Activated naive CD8-positive, alpha-beta T cell treated with anti-CD3 and anti-CD28 coated beads for 36 hours (primary cell): ENCODE data around the gene FBXW4. TPM values are rescaled to one million over a fixed set of nuclear protein-coding genes. Genes with fewer than 3 reads are reported as not detected.

Experiments
- DNase-seq: peaks from one replicate; pipeline ENCODE4 v3.0.0; 2021
- H3K27ac Mint-ChIP-seq: one replicate; pipeline ENCODE4 v1.8.0; 2022; ENCODE audit warnings: mild to moderate bottlenecking, moderate library complexity, mixed read lengths
- H3K27me3 Mint-ChIP-seq: one replicate; pipeline ENCODE4 v1.8.0; 2022; ENCODE audit warnings: mild to moderate bottlenecking, mixed read lengths
- H3K36me3 Mint-ChIP-seq: one replicate; pipeline ENCODE4 v1.8.0; 2021; ENCODE audit warnings: mild to moderate bottlenecking, mixed read lengths
- H3K4me1 Mint-ChIP-seq: one replicate; pipeline ENCODE4 v1.8.0; 2021; ENCODE audit warnings: mixed read lengths
- H3K4me3 Mint-ChIP-seq: one replicate; pipeline ENCODE4 v1.8.0; 2022; ENCODE audit warnings: mild to moderate bottlenecking, moderate library complexity, mixed read lengths
- H3K9me3 Mint-ChIP-seq: one replicate; pipeline ENCODE4 v1.8.0; 2022; ENCODE audit warnings: mixed read lengths
- total RNA-seq, 2 experiments: library from RNA; stranded (reverse); gene quantifications; one replicate each; pipeline ENCODE4 v1.2.3, GENCODE V29; 2021

The FBXW4 gene
- total RNA-seq, 2 experiments from 2014 or later: 29.5 to 34.0 TPM

DNA sequence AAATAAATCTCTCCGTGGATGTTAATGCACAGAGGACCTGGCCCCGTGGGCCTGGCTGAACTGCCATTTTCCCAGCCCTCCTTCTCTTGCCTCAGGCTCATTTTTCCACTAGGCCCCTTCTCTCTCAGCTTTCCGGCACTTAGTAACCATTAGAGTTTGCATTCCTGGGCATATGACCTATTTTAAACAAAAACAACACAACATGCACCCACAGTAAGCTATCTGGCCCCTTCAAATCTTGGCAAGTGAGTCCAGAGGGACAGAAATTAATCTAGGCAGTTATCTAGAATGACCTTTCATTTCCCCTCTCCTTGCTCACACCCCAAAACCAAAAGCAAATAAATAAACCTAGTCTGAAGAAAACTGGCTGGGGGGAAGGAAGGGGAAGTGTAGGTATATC is 11.7 kb downstream of the FBXW4 start:
- H3K4me1 Mint-ChIP-seq: peaks cover 37% of the 10 kb centered on the region
- H3K4me3 Mint-ChIP-seq: no peak overlapping the region
- H3K36me3 Mint-ChIP-seq: peaks cover 22% of the 10 kb centered on the region
- H3K27ac Mint-ChIP-seq: no peak overlapping the region
- no peaks in the 10 kb centered on the region for H3K27me3 Mint-ChIP-seq
- no peaks in the 10 kb centered on the region for H3K9me3 Mint-ChIP-seq
- DNase-seq: no peak

DNA sequence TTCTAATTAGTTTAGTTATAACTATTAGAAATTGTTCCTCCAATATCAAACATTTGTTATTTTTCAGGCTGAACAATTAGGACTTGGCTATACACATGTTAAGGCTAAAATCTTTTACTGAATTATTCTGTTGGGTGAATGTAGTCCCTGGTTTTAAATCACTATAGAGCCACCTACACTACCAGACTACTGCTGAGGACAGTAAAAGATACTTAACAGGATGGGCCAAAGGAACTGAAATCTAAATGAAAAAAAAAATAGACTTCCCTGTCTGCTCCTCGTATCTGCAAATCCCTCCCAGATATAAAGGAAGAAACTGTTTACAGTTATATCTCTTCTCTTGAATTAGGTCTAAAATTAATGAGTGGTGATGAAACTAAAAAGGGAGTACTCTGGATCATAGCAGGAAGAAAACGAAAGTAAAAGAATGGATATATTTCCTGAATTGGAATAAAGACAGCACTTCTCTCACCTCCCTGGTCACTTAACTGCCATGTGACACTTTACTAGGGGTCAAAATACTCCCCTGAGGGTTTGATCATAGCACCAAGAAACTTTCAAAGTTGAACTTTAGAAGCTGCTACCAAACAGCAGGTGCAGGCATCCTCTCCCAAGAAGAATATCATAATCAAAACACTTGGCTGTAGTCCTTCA is 12.7 kb downstream of the FBXW4 start:
- H3K4me3 Mint-ChIP-seq: no peak overlapping the region
- H3K27me3 Mint-ChIP-seq: no peaks in the 10 kb centered on the region
- H3K36me3 Mint-ChIP-seq: peaks cover 19% of the 10 kb centered on the region
- H3K27ac Mint-ChIP-seq: no peak overlapping the region
- peaks cover 30% of the 10 kb centered on the region for H3K4me1 Mint-ChIP-seq
- no peak for DNase-seq
- H3K9me3 Mint-ChIP-seq: no peaks in the 10 kb centered on the region

- Mint-ChIP-seq H3K27ac (no peak overlapping the region), H3K27me3 (no peaks in the 10 kb centered on the region), H3K36me3 (peaks cover 40% of the 10 kb centered on the region), H3K4me3 (no peak overlapping the region), H3K4me1 (peaks cover 6% of the 10 kb centered on the region), H3K9me3 (peaks cover 5% of the 10 kb centered on the region)
- no peak for DNase-seq
These were observed 18.4 kb downstream of the FBXW4 start for GRCh38 chr10:101676565-101676964.

- H3K4me3 Mint-ChIP-seq: no peak overlapping the region
- no peak for DNase-seq
- no peaks in the 10 kb centered on the region for H3K27me3 Mint-ChIP-seq
- H3K9me3 Mint-ChIP-seq: peaks cover 5% of the 10 kb centered on the region
- H3K4me1 Mint-ChIP-seq: peaks cover 12% of the 10 kb centered on the region
- H3K27ac Mint-ChIP-seq: no peak overlapping the region
- peaks cover 49% of the 10 kb centered on the region for H3K36me3 Mint-ChIP-seq
These were observed 19.9 kb downstream of the FBXW4 start for GRCh38 chr10:101675115-101675514.

DNA sequence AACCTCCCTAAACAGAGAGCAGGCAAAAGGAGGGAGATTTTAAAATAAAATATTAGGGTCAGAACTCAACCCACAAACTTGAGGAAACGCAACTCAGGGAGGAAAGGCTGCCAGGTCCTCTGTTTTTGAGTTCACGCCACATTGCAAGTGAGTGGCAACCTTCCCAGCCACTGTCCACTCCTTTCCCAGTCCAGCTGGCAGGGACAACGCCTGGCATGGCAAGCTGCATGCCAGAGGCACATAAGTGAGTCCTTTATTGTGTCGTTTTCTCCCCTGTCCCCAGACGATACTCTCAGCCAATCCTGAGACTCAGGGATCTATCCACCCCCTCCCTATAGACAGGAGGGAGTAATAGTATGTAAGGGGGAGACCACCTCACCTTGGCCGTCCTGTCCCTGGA is 22.4 kb downstream of the FBXW4 start:
- H3K4me1 Mint-ChIP-seq: peaks cover 10% of the 10 kb centered on the region
- peaks cover 5% of the 10 kb centered on the region for H3K9me3 Mint-ChIP-seq
- H3K27ac Mint-ChIP-seq: no peak overlapping the region
- peaks cover 48% of the 10 kb centered on the region for H3K36me3 Mint-ChIP-seq
- H3K4me3 Mint-ChIP-seq: no peak overlapping the region
- no peak for DNase-seq
- H3K27me3 Mint-ChIP-seq: no peaks in the 10 kb centered on the region

- peaks cover 37% of the 10 kb centered on the region for H3K36me3 Mint-ChIP-seq
- H3K4me1 Mint-ChIP-seq: peaks cover 10% of the 10 kb centered on the region
- DNase-seq: no peak
- H3K9me3 Mint-ChIP-seq: no peaks in the 10 kb centered on the region
- H3K27ac Mint-ChIP-seq: no peak overlapping the region
- no peaks in the 10 kb centered on the region for H3K27me3 Mint-ChIP-seq
- H3K4me3 Mint-ChIP-seq: no peak overlapping the region
These were observed 23.5 kb downstream of the FBXW4 start for GRCh38 chr10:101671453-101671852.

- peaks cover 7% of the 10 kb centered on the region for H3K4me1 Mint-ChIP-seq
- DNase-seq: no peak
- H3K36me3 Mint-ChIP-seq: peaks cover 32% of the 10 kb centered on the region
- H3K9me3 Mint-ChIP-seq: no peaks in the 10 kb centered on the region
- no peak overlapping the region for H3K4me3 Mint-ChIP-seq
- H3K27ac Mint-ChIP-seq: no peak overlapping the region
- H3K27me3 Mint-ChIP-seq: no peaks in the 10 kb centered on the region
These were observed 24.3 kb downstream of the FBXW4 start for GRCh38 chr10:101670635-101671034.

GRCh38 chr10:101669181-101669580 is 25.8 kb downstream of the FBXW4 start:
- Mint-ChIP-seq H3K4me1 (peaks cover 7% of the 10 kb centered on the region), H3K27me3 (no peaks in the 10 kb centered on the region), H3K36me3 (peaks cover 23% of the 10 kb centered on the region), H3K27ac (no peak overlapping the region), H3K4me3 (no peak overlapping the region), H3K9me3 (no peaks in the 10 kb centered on the region)
- DNase-seq: no peak

GRCh38 chr10:101668566-101668965 is 26.4 kb downstream of the FBXW4 start:
- no peaks in the 10 kb centered on the region for H3K27me3 Mint-ChIP-seq
- peaks cover 21% of the 10 kb centered on the region for H3K36me3 Mint-ChIP-seq
- no peaks in the 10 kb centered on the region for H3K9me3 Mint-ChIP-seq
- no peak overlapping the region for H3K4me3 Mint-ChIP-seq
- H3K4me1 Mint-ChIP-seq: peaks cover 8% of the 10 kb centered on the region
- no peak for DNase-seq
- H3K27ac Mint-ChIP-seq: no peak overlapping the region

DNA sequence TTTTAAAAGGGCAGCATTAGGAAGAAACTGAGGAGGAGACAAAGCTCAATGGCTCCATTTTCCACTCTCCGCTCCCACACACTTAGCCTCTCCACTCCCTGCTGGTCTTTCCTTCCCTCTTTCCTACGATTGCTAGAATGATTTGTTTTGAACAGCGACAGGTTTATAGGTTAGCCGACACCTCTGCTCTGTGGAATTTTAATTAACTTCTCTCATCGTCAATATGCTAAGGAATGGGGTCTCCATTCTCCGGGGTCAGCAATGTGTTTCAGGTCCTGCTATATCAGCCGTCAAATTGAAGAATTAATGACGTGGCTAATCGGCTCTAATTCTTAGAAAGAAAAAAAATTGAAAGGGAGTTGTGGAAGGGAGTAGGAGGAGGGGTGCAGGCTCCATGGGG is 28.9 kb downstream of the FBXW4 start:
- Mint-ChIP-seq H3K4me1 (peaks cover 6% of the 10 kb centered on the region), H3K27ac (no peak overlapping the region), H3K27me3 (no peaks in the 10 kb centered on the region), H3K9me3 (no peaks in the 10 kb centered on the region), H3K4me3 (no peak overlapping the region), H3K36me3 (peaks cover 11% of the 10 kb centered on the region)
- no peak for DNase-seq

- H3K4me3 Mint-ChIP-seq: no peak overlapping the region
- no peak overlapping the region for H3K27ac Mint-ChIP-seq
- no peaks in the 10 kb centered on the region for H3K27me3 Mint-ChIP-seq
- H3K4me1 Mint-ChIP-seq: peaks cover 3% of the 10 kb centered on the region
- no peaks in the 10 kb centered on the region for H3K9me3 Mint-ChIP-seq
- H3K36me3 Mint-ChIP-seq: peaks cover 3% of the 10 kb centered on the region
- DNase-seq: no peak
These were observed 31.9 kb downstream of the FBXW4 start for GRCh38 chr10:101663097-101663496.

- Mint-ChIP-seq H3K4me1 (peaks cover 3% of the 10 kb centered on the region), H3K27ac (no peak overlapping the region), H3K9me3 (no peaks in the 10 kb centered on the region), H3K4me3 (no peak overlapping the region), H3K36me3 (peaks cover 15% of the 10 kb centered on the region), H3K27me3 (no peaks in the 10 kb centered on the region)
- no peak for DNase-seq
These were observed 34.7 kb downstream of the FBXW4 start for GRCh38 chr10:101660256-101660655.

GRCh38 chr10:101658975-101659374 is 36.0 kb downstream of the FBXW4 start:
- H3K27ac Mint-ChIP-seq: no peak overlapping the region
- H3K9me3 Mint-ChIP-seq: no peaks in the 10 kb centered on the region
- peaks cover 16% of the 10 kb centered on the region for H3K36me3 Mint-ChIP-seq
- no peak overlapping the region for H3K4me3 Mint-ChIP-seq
- no peaks in the 10 kb centered on the region for H3K27me3 Mint-ChIP-seq
- H3K4me1 Mint-ChIP-seq: peaks cover 3% of the 10 kb centered on the region
- DNase-seq: no peak

DNA sequence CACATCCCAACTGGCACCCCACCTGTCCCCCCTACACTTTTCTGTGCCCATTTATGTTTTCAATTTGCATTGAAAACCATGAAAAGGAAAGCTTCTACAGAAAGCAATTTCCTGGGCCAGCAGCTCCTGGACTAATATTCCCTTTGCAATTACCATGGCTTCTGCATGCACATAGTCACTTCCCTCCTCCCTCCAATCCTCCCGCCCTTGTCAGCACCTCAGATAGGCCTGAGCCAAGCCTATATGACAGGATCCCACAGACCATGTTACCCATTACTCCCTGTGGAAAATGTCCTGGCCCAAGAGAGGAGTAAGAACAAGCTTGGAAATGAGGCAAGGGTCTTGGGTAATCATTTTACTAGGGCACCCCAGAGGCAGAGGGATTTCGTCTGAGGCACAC is 38.1 kb downstream of the FBXW4 start:
- no peak overlapping the region for H3K4me3 Mint-ChIP-seq
- no peak for DNase-seq
- no peaks in the 10 kb centered on the region for H3K27me3 Mint-ChIP-seq
- H3K4me1 Mint-ChIP-seq: no peaks in the 10 kb centered on the region
- peaks cover 16% of the 10 kb centered on the region for H3K36me3 Mint-ChIP-seq
- no peak overlapping the region for H3K27ac Mint-ChIP-seq
- no peaks in the 10 kb centered on the region for H3K9me3 Mint-ChIP-seq

- no peak for DNase-seq
- Mint-ChIP-seq H3K4me3 (no peak overlapping the region), H3K36me3 (peaks cover 16% of the 10 kb centered on the region), H3K4me1 (no peaks in the 10 kb centered on the region), H3K27ac (no peak overlapping the region), H3K27me3 (no peaks in the 10 kb centered on the region), H3K9me3 (no peaks in the 10 kb centered on the region)
These were observed 39.4 kb downstream of the FBXW4 start for GRCh38 chr10:101655570-101655969.

DNA sequence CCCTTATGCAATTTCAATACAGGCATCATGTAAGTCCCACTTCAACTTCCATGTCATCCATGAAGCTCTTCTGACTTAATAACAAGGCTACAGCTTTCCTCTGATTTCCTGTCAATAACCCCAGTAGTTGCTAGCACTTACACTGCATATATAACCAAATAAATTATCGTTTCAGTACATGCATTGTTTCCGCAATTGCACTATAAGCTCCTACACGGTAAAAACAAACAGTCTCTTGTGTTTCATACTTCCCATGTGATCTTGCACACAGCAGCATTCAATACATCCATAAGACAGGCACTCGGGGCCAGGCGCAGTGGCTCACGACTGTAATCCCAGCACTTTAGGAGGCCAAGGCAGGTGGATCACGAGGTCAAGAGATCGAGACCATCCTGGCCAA is 41.4 kb downstream of the FBXW4 start:
- Mint-ChIP-seq H3K4me1 (peaks cover 2% of the 10 kb centered on the region), H3K27ac (no peak overlapping the region), H3K27me3 (no peaks in the 10 kb centered on the region), H3K36me3 (peaks cover 15% of the 10 kb centered on the region), H3K4me3 (no peak overlapping the region), H3K9me3 (no peaks in the 10 kb centered on the region)
- DNase-seq: no peak
